ENCODE data around the gene A2M. TPM values are rescaled to one million over a fixed set of nuclear protein-coding genes. Genes with fewer than 3 reads are reported as not detected.

A2M gene
- total RNA-seq, 1 experiment from 2014 or later, result 1.2 TPM

- Histone ChIP-seq H2BK20ac (ENCODE audit: low read depth, low read length, poor library complexity, severe bottlenecking) (no peak overlapping the region), H3K4me1 (ENCODE audit: insufficient read depth, low read length) (no peaks in the 10 kb centered on the region), H4K91ac (ENCODE audit: insufficient read length, low read depth, low read length) (no peak overlapping the region), H3T11ph (ENCODE audit: low read length) (no peak overlapping the region), H3K9ac (ENCODE audit: extremely low read depth, insufficient read length, low read length) (no peak overlapping the region), H2BK120ac (ENCODE audit: low read depth, low read length, poor library complexity, severe bottlenecking) (no peak overlapping the region), H3K9me3 (ENCODE audit: control insufficient read depth, low read depth, low read length) (no peaks in the 10 kb centered on the region), H4K20me1 (ENCODE audit: control insufficient read depth, insufficient read depth, insufficient read length) (no peaks in the 10 kb centered on the region), H3K14ac (ENCODE audit: insufficient read depth, low read length) (no peak overlapping the region), H3K23ac (ENCODE audit: insufficient read length, low read depth, low read length) (no peak overlapping the region), H4K8ac (replicated peaks; ENCODE audit: insufficient read length, low read depth, low read length) (no peak overlapping the region), H2AK5ac (ENCODE audit: insufficient read length, low read length) (no peak overlapping the region), H3K18ac (ENCODE audit: insufficient read length, low read depth, low read length) (no peak overlapping the region), H3K79me1 (ENCODE audit: insufficient read depth, low read depth, low read length, poor library complexity, severe bottlenecking) (no peaks in the 10 kb centered on the region), H3K56ac (ENCODE audit: insufficient read length, low read depth, low read length) (no peak overlapping the region), H2BK15ac (ENCODE audit: low read depth, low read length) (no peak overlapping the region), H2BK5ac (ENCODE audit: insufficient read length, low read length) (no peak overlapping the region), H3K4me2 (ENCODE audit: insufficient read depth, insufficient read length, low read length) (no peak overlapping the region), H3K4ac (ENCODE audit: low read depth, low read length) (no peak overlapping the region), H2BK12ac (ENCODE audit: insufficient read length, low read depth, low read length) (no peak overlapping the region), H3K79me2 (ENCODE audit: insufficient read depth, low read length) (no peaks in the 10 kb centered on the region), H3K27ac (ENCODE audit: insufficient read length, low read depth, low read length) (no peak overlapping the region), H4K5ac (ENCODE audit: insufficient read length, low read depth, low read length) (no peak overlapping the region), H2AFZ (ENCODE audit: low read length) (no peak overlapping the region), H3K23me2 (ENCODE audit: insufficient read length, low read depth, low read length, poor library complexity, severe bottlenecking) (no peaks in the 10 kb centered on the region), H3K27me3 (ENCODE audit: insufficient read depth, low read length) (no peaks in the 10 kb centered on the region)
- no peak for TF ChIP-seq CTCF (conservative IDR thresholded peaks at IDR 0.05)
- no peaks in the 10 kb centered on the region for H3K4me1 Mint-ChIP-seq
- no peaks in the 10 kb centered on the region for H3K27me3 Mint-ChIP-seq (ENCODE audit: low read depth)
- no peaks in the 10 kb centered on the region for H3K36me3 Mint-ChIP-seq (ENCODE audit: insufficient read depth in 1 of 3, low read depth in 3 of 3)
- H3K9me3 Mint-ChIP-seq, result no peaks in the 10 kb centered on the region
- no CpG with 5 or more reads among the region's 2 CpGs for WGBS (ENCODE audit: extremely low coverage, insufficient read length, low lambda C conversion rate)
- DNase-seq, result no peak
- H3K4me3 Mint-ChIP-seq, result no peak overlapping the region
- no peak overlapping the region for H3K27ac Mint-ChIP-seq
Measured at GRCh38 chr12:9043766-9044165, 72.0 kb downstream of the A2M start.

All from H9 (cell line).